HepG2 (cell line): ENCODE results near the gene AMBRA1. TPM values are rescaled to one million over a fixed set of nuclear protein-coding genes. Genes with fewer than 3 reads are reported as not detected.
A peak's percentile ranks its signal among the peaks of the same experiment; 100 is the strongest.

Experiments
- ASH2L ChIP-seq: fragments of 300-600, 200-600 bp; sonication (generic); IDR thresholded peaks from 2 replicates; pipeline ENCODE4 v1.7.0; 2017; ENCODE audit warnings: low read depth, mild to moderate bottlenecking, moderate library complexity, mixed read lengths, low read length; ENCODE audit not compliant: insufficient read length
- CREM ChIP-seq, 2 experiments: sonication (generic) in 1 of 2; formaldehyde crosslinking in 1 of 2; IDR thresholded peaks; 2 replicates each; pipeline versions ENCODE4 v1.4.0 to v1.6.1; 2016 to 2020; ENCODE audit warnings: antibody characterized with exemption in 1 of 2, mild to moderate bottlenecking in 1 of 2, missing genetic modification reagents in 1 of 2
- ELF4 ChIP-seq: sonication (generic); formaldehyde crosslinking; IDR thresholded peaks from 2 replicates; pipeline ENCODE4 v1.5.0; 2020; ENCODE audit warnings: missing genetic modification reagents, mild to moderate bottlenecking, moderate library complexity, borderline replicate concordance
- ERF ChIP-seq: IDR thresholded peaks from 2 replicates; pipeline ENCODE4 v1.6.1; 2018; ENCODE audit warnings: missing biosample characterization, missing genetic modification reagents
- EZH2 ChIP-seq: conservative IDR thresholded peaks from 2 replicates; pipeline ENCODE4 v1.6.1; 2012; ENCODE audit warnings: mild to moderate bottlenecking, low read depth, low read length, moderate library complexity
- KMT2A ChIP-seq: sonication (generic); formaldehyde crosslinking; IDR thresholded peaks from 2 replicates; pipeline ENCODE4 v1.4.0; 2020; ENCODE audit warnings: missing genetic modification reagents
- RFX3 ChIP-seq: IDR thresholded peaks from 2 replicates; pipeline ENCODE4 v1.6.1; 2016; ENCODE audit warnings: missing biosample characterization, missing genetic modification reagents
- RFXANK ChIP-seq: IDR thresholded peaks from 2 replicates; pipeline ENCODE4 v1.6.1; 2016
- RFXAP ChIP-seq: sonication (generic); formaldehyde crosslinking; IDR thresholded peaks from 2 replicates; pipeline ENCODE4 v1.4.0; 2020; ENCODE audit warnings: missing genetic modification reagents, borderline replicate concordance
- SP2 ChIP-seq: sonication (generic); formaldehyde crosslinking; IDR thresholded peaks from 2 replicates; pipeline ENCODE4 v1.5.1; 2020; ENCODE audit warnings: mild to moderate bottlenecking, missing genetic modification reagents
- SP5 ChIP-seq: IDR thresholded peaks from 2 replicates; pipeline ENCODE4 v1.6.1; 2016; ENCODE audit warnings: low read depth, borderline replicate concordance
- TARDBP ChIP-seq: sonication (generic); formaldehyde crosslinking; IDR thresholded peaks from 2 replicates; pipeline ENCODE4 v1.8.0; 2022; ENCODE audit warnings: mild to moderate bottlenecking, missing genetic modification reagents
- U2AF1 ChIP-seq: fragments of 200-400 bp; formaldehyde crosslinking; optimal IDR thresholded peaks from 2 replicates; pipeline ENCODE3; 2017; ENCODE audit warnings: mild to moderate bottlenecking, low read depth, low read length
- YEATS2 ChIP-seq: sonication (generic); formaldehyde crosslinking; IDR thresholded peaks from 2 replicates; pipeline ENCODE4 v1.4.0; 2020; ENCODE audit warnings: missing genetic modification reagents, borderline replicate concordance
- YEATS4 ChIP-seq: sonication (generic); formaldehyde crosslinking; IDR thresholded peaks from 2 replicates; pipeline ENCODE4 v1.4.0; 2020; ENCODE audit warnings: missing genetic modification reagents, borderline replicate concordance
- ZNF432 ChIP-seq: sonication (generic); formaldehyde crosslinking; IDR thresholded peaks from 2 replicates; pipeline ENCODE4 v1.5.0; 2020; ENCODE audit warnings: missing genetic modification reagents, mild to moderate bottlenecking, borderline replicate concordance
- ZNF496 ChIP-seq: sonication (generic); formaldehyde crosslinking; IDR thresholded peaks from 2 replicates; pipeline ENCODE4 v1.8.1; 2023; ENCODE audit warnings: mild to moderate bottlenecking, moderate library complexity, missing genetic modification reagents; ENCODE audit not compliant: insufficient replicate concordance
- ZNF670 ChIP-seq: sonication (generic); formaldehyde crosslinking; IDR thresholded peaks from 2 replicates; pipeline ENCODE4 v1.8.0; 2022; ENCODE audit warnings: mild to moderate bottlenecking, missing genetic modification reagents, borderline replicate concordance
- ZNF747 ChIP-seq: sonication (generic); formaldehyde crosslinking; IDR thresholded peaks from 2 replicates; pipeline ENCODE4 v1.8.1; 2023; ENCODE audit warnings: missing genetic modification reagents, mild to moderate bottlenecking, borderline replicate concordance
- ZNF761 ChIP-seq: sonication (generic); formaldehyde crosslinking; conservative IDR thresholded peaks from 2 replicates; pipeline ENCODE4 v1.4.0; 2020; ENCODE audit warnings: mild to moderate bottlenecking, missing genetic modification reagents
- polyA plus RNA-seq, 8 experiments: library from polyadenylated mRNA; depleted of rRNA in 3 of 8; stranded (reverse) in 7 of 8; unstranded in 1 of 8; fragments of >200 nt; fragmentation: Illumina TruSeq in 4 of 8; extraction: Trizol in 4 of 8; gene quantifications; 2 replicates each; pipeline versions ENCODE4 v1.2.1 to v1.2.3, GENCODE V29; 2011 to 2016; ENCODE audit warnings: low read depth in 4 of 8, missing spikeins in 1 of 8, mixed read lengths in 1 of 8; ENCODE audit not compliant: insufficient read depth in 1 of 8
- total RNA-seq, 5 experiments: library from RNA; depleted of rRNA; stranded (reverse); fragments of >200 nt; fragmentation: Illumina TruSeq; extraction: Trizol; gene quantifications; 2 replicates each; pipeline ENCODE4 v1.2.3, GENCODE V29; 2016; ENCODE audit warnings: low read depth in 1 of 5
- TF ChIP-seq, protein P1 (sequence below): sonication (generic); formaldehyde crosslinking; IDR thresholded peaks from 2 replicates; pipeline ENCODE4 v1.8.0; 2022; ENCODE audit warnings: mild to moderate bottlenecking, missing genetic modification reagents, moderate library complexity
- TF ChIP-seq, protein P2 (sequence below): IDR thresholded peaks from 2 replicates; pipeline ENCODE4 v1.6.1; 2012; ENCODE audit warnings: low read depth, low read length, improper control_type of control experiment

Gene AMBRA1
- total and polyA plus RNA-seq, 2 of the 13 experiments (the other 11 are each of a cell fraction or from before 2014, with no cell fraction given): 15.7 to 26.0 TPM

DNA sequence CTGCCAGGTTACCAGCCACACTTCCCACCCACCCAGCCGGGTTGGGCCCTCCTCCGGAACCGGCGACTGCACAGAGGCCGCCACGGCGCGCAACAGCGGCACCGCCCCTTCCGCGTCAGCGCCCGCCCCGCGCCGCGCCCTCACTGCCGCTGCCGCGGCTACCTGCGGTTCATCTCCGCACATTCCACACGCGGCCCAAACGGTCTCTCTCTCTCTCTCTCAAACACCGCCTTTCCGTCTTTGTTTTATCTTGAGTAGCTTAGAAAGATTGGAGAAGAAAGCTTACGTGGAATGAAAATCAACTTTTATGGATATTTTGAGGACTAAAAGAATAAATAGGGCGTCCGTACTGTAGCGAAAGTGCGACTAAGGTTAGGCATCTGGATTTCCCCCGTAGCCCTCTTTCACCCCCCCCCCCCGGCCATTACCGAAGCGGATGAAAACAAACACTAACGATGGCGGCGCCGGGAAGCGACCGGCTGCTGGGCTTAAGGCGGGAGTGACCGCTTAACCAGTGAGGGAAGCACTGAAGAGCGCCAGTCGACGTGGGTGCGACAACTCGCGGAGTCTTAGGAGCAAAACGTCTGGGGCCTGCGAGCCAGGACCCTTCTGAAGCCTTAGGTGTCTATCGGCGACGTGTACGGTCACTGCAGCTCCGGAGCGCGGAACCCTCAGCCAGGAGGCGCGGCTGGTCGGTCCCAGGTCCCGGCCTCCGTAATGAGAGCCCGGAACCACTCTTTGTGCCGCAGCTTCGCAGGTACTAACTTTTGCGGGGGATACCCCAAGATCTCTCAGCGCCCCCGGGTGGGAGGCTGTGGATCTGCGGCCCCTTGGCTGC is 23.5 kb upstream of the AMBRA1 start, which contains the start of the genes ATG13 and HARBI1 (continued):
- TF ChIP-seq ZNF670 (CRISPR knock-in tag) (no peak), CREM (IDR thresholded peaks at IDR 0.05) (peak; percentile 65), CREM (CRISPR knock-in tag; IDR thresholded peaks at IDR 0.05) (no peak), RFXAP (CRISPR knock-in tag) (no peak), YEATS2 (CRISPR knock-in tag) (peak; percentile 61), SP2 (peak; percentile 77), ZNF761 (CRISPR knock-in tag) (no peak), KMT2A (CRISPR knock-in tag) (peak; percentile 39; the same call in 1 of the 2 replicates), ZNF496 (CRISPR knock-in tag) (no peak), ZNF747 (CRISPR knock-in tag) (peak; percentile 76), YEATS4 (CRISPR knock-in tag) (peak; percentile 62; the same call in 1 of the 2 replicates), SP5 (CRISPR knock-in tag) (peak; percentile 76), ZNF432 (CRISPR knock-in tag) (0 out of 2 replicates have a peak, but pooled peaks have one; percentile 10), ERF (CRISPR knock-in tag) (0 out of 2 replicates have a peak, but pooled peaks have one; percentile 41), RFXANK (CRISPR knock-in tag) (no peak), ASH2L (peak; percentile 100), EZH2 (no peak), RFX3 (CRISPR knock-in tag) (no peak), ELF4 (CRISPR knock-in tag) (0 out of 2 replicates have a peak, but pooled peaks have one; percentile 28), U2AF1 (peak; percentile 61), TARDBP (CRISPR knock-in tag) (0 out of 2 replicates have a peak, but pooled peaks have one; percentile 19)
- TF ChIP-seq, protein P1, sequence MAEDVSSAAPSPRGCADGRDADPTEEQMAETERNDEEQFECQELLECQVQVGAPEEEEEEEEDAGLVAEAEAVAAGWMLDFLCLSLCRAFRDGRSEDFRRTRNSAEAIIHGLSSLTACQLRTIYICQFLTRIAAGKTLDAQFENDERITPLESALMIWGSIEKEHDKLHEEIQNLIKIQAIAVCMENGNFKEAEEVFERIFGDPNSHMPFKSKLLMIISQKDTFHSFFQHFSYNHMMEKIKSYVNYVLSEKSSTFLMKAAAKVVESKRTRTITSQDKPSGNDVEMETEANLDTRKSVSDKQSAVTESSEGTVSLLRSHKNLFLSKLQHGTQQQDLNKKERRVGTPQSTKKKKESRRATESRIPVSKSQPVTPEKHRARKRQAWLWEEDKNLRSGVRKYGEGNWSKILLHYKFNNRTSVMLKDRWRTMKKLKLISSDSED (CRISPR knock-in tag): no peak
- TF ChIP-seq, protein P2, sequence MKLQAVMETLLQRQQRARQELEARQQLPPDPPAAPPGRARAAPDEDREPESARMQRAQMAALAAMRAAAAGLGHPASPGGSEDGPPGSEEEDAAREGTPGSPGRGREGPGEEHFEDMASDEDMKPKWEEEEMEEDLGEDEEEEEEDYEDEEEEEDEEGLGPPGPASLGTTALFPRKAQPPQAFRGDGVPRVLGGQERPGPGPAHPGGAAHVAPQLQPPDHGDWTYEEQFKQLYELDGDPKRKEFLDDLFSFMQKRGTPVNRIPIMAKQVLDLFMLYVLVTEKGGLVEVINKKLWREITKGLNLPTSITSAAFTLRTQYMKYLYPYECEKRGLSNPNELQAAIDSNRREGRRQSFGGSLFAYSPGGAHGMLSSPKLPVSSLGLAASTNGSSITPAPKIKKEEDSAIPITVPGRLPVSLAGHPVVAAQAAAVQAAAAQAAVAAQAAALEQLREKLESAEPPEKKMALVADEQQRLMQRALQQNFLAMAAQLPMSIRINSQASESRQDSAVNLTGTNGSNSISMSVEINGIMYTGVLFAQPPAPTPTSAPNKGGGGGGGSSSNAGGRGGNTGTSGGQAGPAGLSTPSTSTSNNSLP: peak; percentile 29; the same call in 1 of the 2 replicates
